Activated naive CD4-positive, alpha-beta T cell (primary cell): Measurements from ENCODE around the gene LMO3.
"Not testable (repeated sequence)": the region's sequence is repeated elsewhere in the genome, so short reads cannot be mapped to it uniquely, and the experiment has no call there.

ENCODE experiments used
- DNase-seq, 4 experiments: peaks; one replicate each; lab custom pipeline; 2025; lab: John Stamatoyannopoulos, UW

The LMO3 gene

GRCh38 chr12:16545836-16546235, 60.1 kb downstream of the LMO3 start:
- DNase-seq, result no peak

- DNase-seq, result no peak
Observed at GRCh38 chr12:16542586-16542985, 63.4 kb downstream of the LMO3 start.

- DNase-seq, result not testable (repeated sequence)
Observed at GRCh38 chr12:16537652-16538051, 68.3 kb downstream of the LMO3 start.

GRCh38 chr12:16531621-16532020, 74.3 kb downstream of the LMO3 start:
- DNase-seq, result no peak

- no peak for DNase-seq
Observed at GRCh38 chr12:16530268-16530850, 75.6 kb downstream of the LMO3 start.

GRCh38 chr12:16526693-16527092, 79.3 kb downstream of the LMO3 start:
- DNase-seq, result no peak

- DNase-seq, result no peak
Observed at GRCh38 chr12:16524378-16524777, 81.6 kb downstream of the LMO3 start.

GRCh38 chr12:16523951-16524331, 82.0 kb downstream of the LMO3 start:
- no peak for DNase-seq

GRCh38 chr12:16523284-16523950, 82.5 kb downstream of the LMO3 start:
- DNase-seq, result no peak

GRCh38 chr12:16520328-16520727, 85.6 kb downstream of the LMO3 start:
- no peak for DNase-seq

GRCh38 chr12:16515666-16516065, 90.3 kb downstream of the LMO3 start:
- DNase-seq, result no peak

- no peak for DNase-seq
Observed at GRCh38 chr12:16513231-16513630, 92.7 kb downstream of the LMO3 start.

- DNase-seq, result no peak
Observed at GRCh38 chr12:16509411-16509810, 96.6 kb downstream of the LMO3 start.

GRCh38 chr12:16506394-16506793, 99.6 kb downstream of the LMO3 start:
- DNase-seq, result no peak

GRCh38 chr12:16504200-16504599, 101.8 kb downstream of the LMO3 start:
- DNase-seq, result no peak

- DNase-seq, result no peak
Observed at GRCh38 chr12:16499611-16500010, 106.4 kb downstream of the LMO3 start.
